Mesodermal cell (in vitro differentiated cells): Measurements from ENCODE around the gene SMIM20. TPM values are rescaled to one million over a fixed set of nuclear protein-coding genes. Genes with fewer than 3 reads are reported as not detected.
"Not testable (repeated sequence)": the region's sequence is repeated elsewhere in the genome, so short reads cannot be mapped to it uniquely, and the experiment has no call there.

Experiments used
- H3K27ac ChIP-seq: 2 replicates; pipeline ENCODE4 v1.7.0; 2013; ENCODE audit warnings: mild to moderate bottlenecking, low read depth, low read length, moderate library complexity; ENCODE audit not compliant: severe bottlenecking
- H3K36me3 ChIP-seq: 2 replicates; pipeline ENCODE4 v1.7.1; 2013; ENCODE audit warnings: mild to moderate bottlenecking, low read length, moderate library complexity; ENCODE audit not compliant: control insufficient read depth, insufficient read depth
- H3K4me1 ChIP-seq: one replicate; pipeline ENCODE4 v1.7.1; 2013; ENCODE audit warnings: mild to moderate bottlenecking, low read length; ENCODE audit not compliant: insufficient read depth, control insufficient read depth, poor library complexity, severe bottlenecking
- H3K4me3 ChIP-seq: 2 replicates; pipeline ENCODE4 v1.7.0; 2013; ENCODE audit warnings: low read length, control low read depth, mild to moderate bottlenecking; ENCODE audit not compliant: insufficient read depth, poor library complexity, severe bottlenecking; ENCODE audit errors: extremely low read depth
- H3K9me3 ChIP-seq: 2 replicates; pipeline ENCODE4 v1.7.1; 2013; ENCODE audit warnings: mild to moderate bottlenecking, low read length, moderate library complexity; ENCODE audit not compliant: control insufficient read depth
- WGBS, 2 experiments: methylation state at CpG; one replicate each; pipeline ENCODE4 v1.1.5; 2013; ENCODE audit warnings: missing lambda C conversion rate in 2 of 2; ENCODE audit not compliant: insufficient coverage in 2 of 2; 5-methylcytosine and 5-hydroxymethylcytosine counted together
- polyA plus RNA-seq, 2 experiments: library from polyadenylated mRNA; stranded (reverse); fragments of 50-300 nt; gene quantifications; one replicate each; pipeline ENCODE4 v1.2.3, GENCODE V29; 2013

Gene SMIM20
- polyA plus RNA-seq (2013, experiment 1 of 2), result 48.3 TPM
- 45.7 TPM for polyA plus RNA-seq (2013, experiment 2 of 2)

DNA sequence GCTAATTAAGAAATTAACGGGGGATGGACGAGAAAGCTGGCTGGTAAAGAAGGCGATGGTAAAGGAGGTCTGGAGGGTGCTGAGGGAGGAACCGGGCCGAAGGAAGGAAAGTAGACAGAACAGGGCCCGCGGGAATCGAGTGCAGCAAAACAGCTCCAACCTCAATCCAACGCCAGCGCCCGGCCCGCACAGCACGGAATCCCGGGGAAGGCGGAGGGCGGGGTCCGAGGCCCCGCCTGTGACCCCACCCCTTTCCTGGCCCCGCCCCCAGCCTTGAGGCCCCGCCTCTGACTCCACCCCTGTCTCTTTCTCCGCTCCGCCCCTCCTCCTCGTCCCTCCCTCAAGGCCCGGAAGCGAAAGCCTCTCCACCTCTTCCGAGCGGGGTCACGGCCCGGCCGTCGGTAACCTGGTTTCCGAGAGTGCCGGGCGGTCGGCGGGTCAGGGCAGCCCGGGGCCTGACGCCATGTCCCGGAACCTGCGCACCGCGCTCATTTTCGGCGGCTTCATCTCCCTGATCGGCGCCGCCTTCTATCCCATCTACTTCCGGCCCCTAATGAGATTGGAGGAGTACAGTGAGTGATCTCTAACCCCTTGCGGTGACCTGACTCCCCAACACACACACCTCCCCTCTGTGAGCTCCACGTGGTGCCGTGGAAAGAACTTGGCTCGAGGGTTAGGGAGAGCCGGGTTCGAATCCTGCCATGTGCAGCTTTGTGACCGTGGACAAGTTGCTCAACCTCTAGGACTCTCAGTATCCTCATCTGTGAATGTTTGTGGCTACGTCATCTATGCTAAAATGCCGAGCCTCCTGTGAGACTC is at the start of gene SMIM20:
TSS of gene SMIM20 (plus strand) at position 370 of the 819 bp plus-strand sequence. CDS start at position 464, 94 bp downstream.
- H3K9me3 ChIP-seq, result peaks cover 9% of the 10 kb centered on the region
- peak within 1 kb of the TSS; percentile 80 for H3K27ac ChIP-seq
- H3K36me3 ChIP-seq, result peaks cover 3% of the 10 kb centered on the region
- peak within 1 kb of the TSS; percentile 63 for H3K4me3 ChIP-seq
- WGBS, 2 experiments, result 1% methylated on average over 22 to 30 of the region's 57 CpGs
- no peaks in the 10 kb centered on the region for H3K4me1 ChIP-seq

DNA sequence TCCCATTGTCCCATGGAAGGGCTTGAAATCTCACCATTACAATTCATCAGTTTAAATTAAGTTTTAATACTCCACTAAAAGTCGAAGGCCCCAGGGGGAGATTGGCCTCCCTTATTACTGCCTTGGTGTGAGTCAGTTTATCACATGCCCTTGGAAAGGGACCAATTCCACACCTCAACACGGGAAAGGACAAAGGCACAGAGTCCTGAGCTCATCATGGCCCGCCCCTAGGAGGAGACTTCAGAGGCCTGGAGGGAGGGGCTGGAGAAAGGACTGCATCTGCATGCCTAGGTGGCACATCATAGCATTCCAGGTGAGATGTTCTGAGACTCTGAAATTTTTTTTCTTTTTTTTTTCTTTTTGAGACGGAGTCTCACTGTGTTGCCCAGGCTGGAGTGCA is 48.4 kb upstream of the SMIM20 start:
- H3K9me3 ChIP-seq, result no peaks in the 10 kb centered on the region
- WGBS, 2 experiments, result 48 to 93% methylated on average over 2 of the region's 4 CpGs
- H3K4me3 ChIP-seq, result no peak overlapping the region
- peaks cover 16% of the 10 kb centered on the region for H3K4me1 ChIP-seq
- no peak overlapping the region for H3K27ac ChIP-seq
- H3K36me3 ChIP-seq, result no peaks in the 10 kb centered on the region

DNA sequence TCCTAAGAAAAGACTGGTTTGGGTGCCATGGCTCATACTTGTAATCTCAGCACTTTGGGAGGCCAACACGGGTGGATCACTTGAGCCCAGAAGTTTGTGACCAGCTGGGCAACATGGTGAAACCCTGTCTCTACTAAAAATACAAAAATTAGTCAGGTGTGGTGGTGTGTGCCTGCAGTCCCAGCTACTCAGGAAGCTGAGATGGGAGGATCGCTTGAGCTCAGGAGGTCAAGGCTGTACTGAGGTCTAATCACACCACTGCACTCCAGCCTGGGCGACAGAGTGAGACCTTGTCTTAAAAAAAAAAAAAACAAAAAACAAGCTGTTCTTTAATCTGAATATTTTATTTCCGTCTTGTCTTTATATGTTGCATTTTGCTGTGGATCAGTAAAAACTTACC is 47.6 kb upstream of the SMIM20 start:
- not testable (repeated sequence) for H3K9me3 ChIP-seq, H3K36me3 ChIP-seq, H3K4me1 ChIP-seq, H3K27ac ChIP-seq, H3K4me3 ChIP-seq
- WGBS, 2 experiments, result 91 to 100% methylated on average over 1 of the region's 4 CpGs

DNA sequence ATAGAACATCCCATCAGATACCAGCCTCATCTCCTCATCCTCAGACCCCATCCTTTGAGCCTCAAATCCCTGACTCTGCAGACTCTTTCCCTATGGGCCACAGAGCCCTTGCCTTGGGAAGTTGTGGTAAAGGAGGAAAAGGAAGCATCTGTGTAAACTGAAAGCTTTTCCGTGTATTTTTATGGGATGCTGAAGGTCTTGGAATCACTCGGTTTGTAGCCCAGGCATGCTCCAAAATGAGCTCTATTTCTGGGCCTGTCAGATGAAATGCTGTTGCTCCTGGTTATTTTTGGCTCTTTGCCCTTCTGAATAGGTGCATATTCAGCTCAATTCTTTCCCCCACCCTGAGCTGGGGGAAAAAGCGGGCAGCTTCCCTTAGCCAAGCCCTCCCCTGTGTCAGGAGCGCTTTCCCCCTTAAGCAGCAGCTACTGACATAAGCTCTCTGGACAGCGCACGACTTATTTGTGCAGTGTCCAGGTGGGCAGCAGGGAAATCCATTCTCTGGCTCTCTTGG is 46.2 kb upstream of the SMIM20 start:
- no peaks in the 10 kb centered on the region for H3K36me3 ChIP-seq
- 81 to 96% methylated on average over 6 of the region's 6 CpGs for WGBS, 2 experiments

DNA sequence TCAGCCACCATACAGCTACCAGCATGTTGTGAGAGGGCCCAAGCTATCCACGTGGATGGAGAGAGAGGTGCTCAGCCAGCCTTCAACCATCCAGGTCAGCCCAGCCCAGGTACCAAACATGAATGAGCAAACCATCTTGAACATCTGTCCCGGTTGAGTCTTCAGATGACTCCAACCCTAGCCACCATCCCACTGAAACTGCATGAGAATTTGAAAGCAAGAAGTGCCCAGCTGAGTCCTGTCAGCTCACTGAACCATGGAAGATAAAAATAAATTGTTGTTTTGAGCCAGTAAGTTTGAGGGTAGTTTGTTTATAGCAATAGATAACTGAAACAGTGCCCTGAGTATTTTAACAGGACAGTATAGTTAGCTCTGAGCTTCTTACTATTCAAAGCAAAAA is 43.9 kb upstream of the SMIM20 start:
- Histone ChIP-seq H3K27ac (no peak overlapping the region), H3K4me1 (no peaks in the 10 kb centered on the region), H3K4me3 (no peak overlapping the region), H3K36me3 (no peaks in the 10 kb centered on the region), H3K9me3 (no peaks in the 10 kb centered on the region)
- WGBS, 2 experiments, result 71 to 75% methylated on average over 1 to 2 of the region's 2 CpGs

More for the DNA sequence above, 46.2 kb upstream of the SMIM20 start:
- Histone ChIP-seq H3K4me3 (no peak overlapping the region), H3K9me3 (no peaks in the 10 kb centered on the region), H3K27ac (no peak overlapping the region), H3K4me1 (peaks cover 4% of the 10 kb centered on the region)

DNA sequence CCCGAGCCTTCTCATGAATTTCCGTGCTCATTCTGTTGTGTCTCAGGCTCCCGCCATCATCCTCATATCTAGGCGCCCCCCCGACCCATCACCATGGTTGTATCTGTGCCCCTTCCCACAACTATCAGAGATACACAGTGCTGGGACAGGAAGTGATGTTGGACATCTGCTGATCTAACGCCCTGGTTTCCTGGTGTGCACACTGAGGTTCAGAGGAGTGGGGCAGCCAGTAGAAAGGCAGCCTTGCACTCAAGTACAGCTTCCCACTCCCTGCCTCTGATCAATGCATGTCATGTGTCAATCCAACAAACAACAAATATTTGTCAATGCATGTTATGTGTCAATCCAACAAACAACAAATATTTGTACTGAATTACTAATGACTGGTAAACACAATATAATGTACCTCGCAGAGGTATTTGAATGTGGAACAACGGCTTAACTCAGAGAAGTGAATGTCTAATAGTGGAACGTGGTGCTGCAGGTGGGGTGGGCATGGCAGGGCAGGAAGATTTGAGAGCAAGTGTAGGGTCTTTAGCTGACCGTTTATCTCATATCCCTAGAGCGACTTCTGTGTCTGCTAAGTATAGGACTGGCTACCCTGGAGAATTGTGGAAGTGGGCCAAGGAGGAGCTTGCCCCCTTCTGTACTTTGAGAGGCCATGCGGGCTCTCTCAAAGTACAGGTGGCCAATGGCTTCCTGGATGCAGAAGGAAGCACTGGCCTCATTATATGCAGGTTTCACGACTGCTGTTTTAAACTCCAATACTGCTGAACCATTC is 41.0 kb upstream of the SMIM20 start:
- H3K36me3 ChIP-seq, result no peaks in the 10 kb centered on the region
- no peaks in the 10 kb centered on the region for H3K4me1 ChIP-seq
- no peaks in the 10 kb centered on the region for H3K9me3 ChIP-seq
- no peak overlapping the region for H3K4me3 ChIP-seq
- no peak overlapping the region for H3K27ac ChIP-seq
- WGBS, 2 experiments, result 90 to 92% methylated on average over 6 to 11 of the region's 13 CpGs

DNA sequence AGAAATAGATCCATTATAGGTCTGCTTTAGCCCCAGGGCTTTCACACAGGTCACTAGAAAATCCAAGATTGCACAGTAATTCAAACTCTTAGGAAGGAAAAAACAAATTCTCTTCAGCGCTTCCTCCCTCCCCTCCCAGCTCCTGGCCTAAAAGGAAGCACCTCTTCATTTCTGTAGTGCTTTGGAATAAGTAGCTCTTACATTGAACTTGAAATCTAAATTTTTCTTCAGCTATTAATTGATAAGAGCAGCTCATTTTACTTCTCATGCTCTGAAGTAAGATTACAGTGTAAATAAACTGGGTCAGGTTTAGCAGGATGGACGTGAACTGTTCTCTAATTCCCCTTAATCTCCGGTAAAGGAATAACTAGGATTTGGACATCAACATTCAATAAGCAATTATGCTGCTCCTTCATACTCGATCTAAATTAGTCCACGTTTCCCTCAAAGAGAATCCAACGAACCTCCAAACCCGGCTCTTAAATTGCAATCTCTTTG is 40.3 kb upstream of the SMIM20 start:
- H3K36me3 ChIP-seq, result no peaks in the 10 kb centered on the region
- 90 to 96% methylated on average over 4 to 5 of the region's 7 CpGs for WGBS, 2 experiments
- H3K9me3 ChIP-seq, result no peaks in the 10 kb centered on the region
- H3K27ac ChIP-seq, result no peak overlapping the region
- H3K4me3 ChIP-seq, result no peak overlapping the region
- H3K4me1 ChIP-seq, result no peaks in the 10 kb centered on the region

DNA sequence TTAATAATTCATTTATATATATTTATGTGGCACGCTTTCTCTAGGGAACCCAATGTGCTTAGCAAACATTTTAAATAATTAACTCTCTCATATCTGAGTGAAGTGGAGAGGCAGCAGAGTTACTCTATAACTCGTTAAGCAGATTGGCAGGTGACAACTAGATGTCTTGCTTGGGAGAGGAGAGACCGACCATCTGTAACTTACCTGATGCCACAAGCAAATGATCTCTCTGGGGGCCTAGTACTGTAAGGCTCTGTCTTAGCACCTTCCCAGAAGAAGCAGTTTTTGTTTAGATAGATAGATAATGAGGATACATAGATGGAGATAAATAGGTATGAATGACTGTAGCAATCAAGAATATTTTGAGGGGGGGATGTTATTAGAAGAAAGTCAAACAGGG is 39.4 kb upstream of the SMIM20 start:
- Histone ChIP-seq H3K9me3 (no peaks in the 10 kb centered on the region), H3K27ac (no peak overlapping the region), H3K4me3 (no peak overlapping the region), H3K4me1 (no peaks in the 10 kb centered on the region), H3K36me3 (no peaks in the 10 kb centered on the region)
- 94 to 100% methylated on average over 2 of the region's 3 CpGs for WGBS, 2 experiments

DNA sequence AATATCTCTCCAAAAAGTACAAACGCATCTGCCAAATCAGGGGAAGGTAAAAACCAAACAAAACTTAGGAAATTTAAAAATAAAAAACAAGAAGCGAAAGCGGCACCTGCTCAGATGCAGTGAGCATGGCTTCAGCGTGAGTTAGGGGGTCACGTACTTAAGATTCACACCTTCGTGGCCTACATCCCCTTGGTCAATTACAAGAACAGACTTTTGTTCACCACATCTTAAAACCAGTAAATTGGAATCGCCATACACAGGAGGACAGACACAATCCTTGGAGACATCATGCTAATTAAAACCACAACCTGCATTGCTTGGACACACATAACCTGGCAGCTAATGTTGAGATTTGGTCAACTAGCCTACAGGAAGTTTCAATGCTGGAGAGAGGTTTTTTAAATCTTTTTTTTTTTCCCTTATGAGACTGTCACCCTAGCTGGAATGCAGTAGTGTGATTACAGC is 38.7 kb upstream of the SMIM20 start:
- Histone ChIP-seq H3K27ac (no peak overlapping the region), H3K9me3 (no peaks in the 10 kb centered on the region), H3K36me3 (no peaks in the 10 kb centered on the region), H3K4me1 (no peaks in the 10 kb centered on the region), H3K4me3 (no peak overlapping the region)
- 91 to 96% methylated on average over 5 to 7 of the region's 7 CpGs for WGBS, 2 experiments

DNA sequence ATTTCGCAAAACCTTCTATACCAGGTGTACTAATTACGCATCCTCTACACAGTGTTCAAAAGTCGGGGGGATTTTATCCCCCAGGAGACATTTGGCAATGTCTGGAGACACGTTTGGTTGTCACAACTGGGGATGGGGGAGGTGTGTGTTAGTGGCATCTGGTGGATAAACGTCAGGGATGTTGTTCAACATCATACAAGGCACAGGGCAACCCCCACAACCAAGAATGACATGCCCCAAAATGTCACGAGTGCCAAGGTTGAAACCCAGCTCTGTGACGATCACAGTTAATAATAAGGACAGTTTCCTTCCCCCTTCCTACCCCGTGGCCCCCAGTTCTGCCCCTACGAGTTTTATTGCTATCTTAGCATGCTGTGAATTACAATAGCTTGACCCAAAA is 35.3 kb upstream of the SMIM20 start:
- Histone ChIP-seq H3K27ac (no peak overlapping the region), H3K9me3 (no peaks in the 10 kb centered on the region), H3K4me1 (no peaks in the 10 kb centered on the region), H3K4me3 (no peak overlapping the region), H3K36me3 (no peaks in the 10 kb centered on the region)
- WGBS, 2 experiments, result 94 to 100% methylated on average over 1 to 2 of the region's 9 CpGs
